A673 (cell line): ENCODE results near the gene GNG7.

Source experiments
- EZH2 ChIP-seq: fragments of 200-600 bp; sonication (generic); IDR thresholded peaks from 2 replicates; pipeline ENCODE4 v1.6.1; 2017; ENCODE audit warnings: borderline replicate concordance, low read depth, mild to moderate bottlenecking, mixed read lengths, antibody characterized with exemption, low read length; ENCODE audit not compliant: poor library complexity, severe bottlenecking
- TF ChIP-seq, protein P1 (sequence below): fragments of 300-800, 200-600 bp; sonication (generic); conservative IDR thresholded peaks from 2 replicates; pipeline ENCODE4 v1.5.1; 2017; ENCODE audit warnings: low read depth, mild to moderate bottlenecking, antibody characterized with exemption, low read length, moderate library complexity, mixed read lengths

GRCh38 chr19:2481466-2481865, 221.0 kb downstream of the GNG7 start:
- no peak for TF ChIP-seq EZH2
- TF ChIP-seq, protein P1, sequence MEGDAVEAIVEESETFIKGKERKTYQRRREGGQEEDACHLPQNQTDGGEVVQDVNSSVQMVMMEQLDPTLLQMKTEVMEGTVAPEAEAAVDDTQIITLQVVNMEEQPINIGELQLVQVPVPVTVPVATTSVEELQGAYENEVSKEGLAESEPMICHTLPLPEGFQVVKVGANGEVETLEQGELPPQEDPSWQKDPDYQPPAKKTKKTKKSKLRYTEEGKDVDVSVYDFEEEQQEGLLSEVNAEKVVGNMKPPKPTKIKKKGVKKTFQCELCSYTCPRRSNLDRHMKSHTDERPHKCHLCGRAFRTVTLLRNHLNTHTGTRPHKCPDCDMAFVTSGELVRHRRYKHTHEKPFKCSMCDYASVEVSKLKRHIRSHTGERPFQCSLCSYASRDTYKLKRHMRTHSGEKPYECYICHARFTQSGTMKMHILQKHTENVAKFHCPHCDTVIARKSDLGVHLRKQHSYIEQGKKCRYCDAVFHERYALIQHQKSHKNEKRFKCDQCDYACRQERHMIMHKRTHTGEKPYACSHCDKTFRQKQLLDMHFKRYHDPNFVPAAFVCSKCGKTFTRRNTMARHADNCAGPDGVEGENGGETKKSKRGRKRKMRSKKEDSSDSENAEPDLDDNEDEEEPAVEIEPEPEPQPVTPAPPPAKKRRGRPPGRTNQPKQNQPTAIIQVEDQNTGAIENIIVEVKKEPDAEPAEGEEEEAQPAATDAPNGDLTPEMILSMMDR, result no peak
